ENCODE data around the gene ARF1. TPM values are rescaled to one million over a fixed set of nuclear protein-coding genes. Genes with fewer than 3 reads are reported as not detected.
A peak's percentile ranks its signal among the peaks of the same experiment; 100 is the strongest.

The ARF1 gene
- total and polyA plus RNA-seq, 10 of the 15 experiments (the other 5 are each of a cell fraction or from before 2014, with no cell fraction given): 48.4 to 508 (median 283) TPM

GRCh38 chr1:228139931-228140723 is 57.6 kb downstream of the ARF1 start, which contains the start of gene GUK1 (continued):
- no peak for TF ChIP-seq ETV6 (conservative IDR thresholded peaks at IDR 0.05 in 1 of 2, IDR thresholded peaks at IDR 0.05 in 1 of 2; ENCODE audit: borderline replicate concordance in 1 of 2, low read depth in 1 of 2)
- TF ChIP-seq TBL1XR1 (IDR thresholded peaks at IDR 0.05; ENCODE audit: low read depth, low read length): peak; percentile 66; the same call in 1 of the 2 replicates
- no peak for TF ChIP-seq STAT3 (IDR thresholded peaks at IDR 0.05; ENCODE audit: low read depth, low read length)
- no peak for TF ChIP-seq SMAD1 (IDR thresholded peaks at IDR 0.05; ENCODE audit: low read depth, partially characterized antibody)
- peak; percentile 60; the same call in 1 of the 2 replicates for TF ChIP-seq NFYB (IDR thresholded peaks at IDR 0.05; ENCODE audit: insufficient read depth, low read depth, low read length)
- TF ChIP-seq SRF (IDR thresholded peaks at IDR 0.05; ENCODE audit: low read depth in 2 of 2, low read length in 2 of 2): peak; percentile 26 to 64; a peak in 1 of 4 replicates
- no peak for TF ChIP-seq ATF2 (IDR thresholded peaks at IDR 0.05; ENCODE audit: low read length)
- 0 out of 2 replicates have a peak, but pooled peaks have one; percentile 23 for TF ChIP-seq CHD1 (IDR thresholded peaks at IDR 0.05; ENCODE audit: low read depth, low read length)
- no peak for TF ChIP-seq SREBF2 (IDR thresholded peaks at IDR 0.05; ENCODE audit: low read length)
- TF ChIP-seq ELK1 (IDR thresholded peaks at IDR 0.05; ENCODE audit: low read depth, low read length): no peak; the same call in 1 of the 2 replicates
- TF ChIP-seq NR2C2 (IDR thresholded peaks at IDR 0.05; ENCODE audit: borderline replicate concordance, control insufficient read depth, insufficient read length, low read depth): no peak
- TF ChIP-seq KLF5 (IDR thresholded peaks at IDR 0.05; ENCODE audit: partially characterized antibody): no peak
- TF ChIP-seq SUZ12 (IDR thresholded peaks at IDR 0.05; ENCODE audit: unreplicated experiment): no peak
- peak; percentile 88 for TF ChIP-seq GATAD2B (conservative IDR thresholded peaks at IDR 0.05; ENCODE audit: low read depth)
- TF ChIP-seq MYB (IDR thresholded peaks at IDR 0.05; ENCODE audit: borderline replicate concordance, low read depth, low read length): no peak
- TF ChIP-seq MXI1 (IDR thresholded peaks at IDR 0.05; ENCODE audit: low read depth, low read length): peak; percentile 47; the same call in 1 of the 2 replicates
- TF ChIP-seq NR2F1 (conservative IDR thresholded peaks at IDR 0.05): peak; percentile 58; the same call in 1 of the 2 replicates
- TF ChIP-seq CTCF (IDR thresholded peaks at IDR 0.05 in 2 of 3, conservative IDR thresholded peaks at IDR 0.05 in 1 of 3; ENCODE audit: control insufficient read depth in 2 of 3, extremely low read depth in 1 of 3, insufficient read depth in 1 of 3, low read depth in 3 of 3, low read length in 3 of 3): peak in 1 of 3 experiments; percentile 23; a peak in 1 of 6 replicates
- TF ChIP-seq RBBP5 (conservative IDR thresholded peaks at IDR 0.05): no peak
- TF ChIP-seq NFYA (IDR thresholded peaks at IDR 0.05; ENCODE audit: borderline replicate concordance, low read depth, low read length): no peak
- TF ChIP-seq TCF7 (IDR thresholded peaks at IDR 0.05; ENCODE audit: borderline replicate concordance): no peak
- TF ChIP-seq DPF2 (IDR thresholded peaks at IDR 0.05): peak; percentile 79; the same call in 1 of the 2 replicates
- no peak for TF ChIP-seq ASH2L (IDR thresholded peaks at IDR 0.05; ENCODE audit: borderline replicate concordance, low read depth)
- TF ChIP-seq RFX5 (IDR thresholded peaks at IDR 0.05; ENCODE audit: low read depth, low read length): peak; percentile 74
- no peak for TF ChIP-seq ZNF24 (IDR thresholded peaks at IDR 0.05)

Data from GM12878 (cell line).